T-helper 1 cell (primary cell): ENCODE data around the gene AKR1A1.
A peak's percentile ranks its signal among the peaks of the same experiment; 100 is the strongest.
"Not testable (repeated sequence)": the region's sequence is repeated elsewhere in the genome, so short reads cannot be mapped to it uniquely, and the experiment has no call there.

Experiments
- DNase-seq, 5 donors: peaks; one replicate each; pipeline ENCODE4 v3.0.0-alpha.2; 2012 to 2020

AKR1A1 gene

GRCh38 chr1:45523975-45524374 is 26.7 kb upstream of the AKR1A1 start:
- DNase-seq, result not testable (repeated sequence)

- DNase-seq, result no peak
Observed at GRCh38 chr1:45526135-45526644, 24.4 kb upstream of the AKR1A1 start.

GRCh38 chr1:45530632-45531135 is 19.9 kb upstream of the AKR1A1 start:
- DNase-seq, result no peak

- DNase-seq, result no peak
Observed at GRCh38 chr1:45531873-45532272, 18.8 kb upstream of the AKR1A1 start.

GRCh38 chr1:45535988-45536766 is 14.4 kb upstream of the AKR1A1 start:
- DNase-seq, result no peak

- no peak for DNase-seq
Observed at GRCh38 chr1:45536886-45537285, 13.7 kb upstream of the AKR1A1 start.

- no peak for DNase-seq
Observed at GRCh38 chr1:45541193-45541592, 9.4 kb upstream of the AKR1A1 start.

- DNase-seq, result no peak
Observed at GRCh38 chr1:45542591-45542990, 8.0 kb upstream of the AKR1A1 start.

- DNase-seq, result peak; percentile 58 to 80 (median 69)
Observed at GRCh38 chr1:45543581-45544417, 6.8 kb upstream of the AKR1A1 start.

GRCh38 chr1:45544530-45544929 is 6.1 kb upstream of the AKR1A1 start:
- no peak for DNase-seq

- DNase-seq, result peak in 1 of 5 donors; percentile 46
Observed at GRCh38 chr1:45545019-45545493, 5.6 kb upstream of the AKR1A1 start.

- DNase-seq, result no peak
Observed at GRCh38 chr1:45545553-45546310, 4.9 kb upstream of the AKR1A1 start.

GRCh38 chr1:45551684-45552083 is 1.1 kb downstream of the AKR1A1 start:
- no peak for DNase-seq

- DNase-seq, result no peak
Observed at GRCh38 chr1:45552331-45552730, 1.7 kb downstream of the AKR1A1 start.

- no peak for DNase-seq
Observed at GRCh38 chr1:45554198-45554597, 3.6 kb downstream of the AKR1A1 start.

GRCh38 chr1:45557422-45557944 is 6.9 kb downstream of the AKR1A1 start:
- no peak for DNase-seq

- no peak for DNase-seq
Observed at GRCh38 chr1:45563843-45564242, 13.2 kb downstream of the AKR1A1 start.

- DNase-seq, result no peak
Observed at GRCh38 chr1:45566722-45567121, 16.1 kb downstream of the AKR1A1 start.

GRCh38 chr1:45567911-45568310 is 17.3 kb downstream of the AKR1A1 start:
- no peak for DNase-seq

- DNase-seq, result no peak
Observed at GRCh38 chr1:45568421-45568820, 17.8 kb downstream of the AKR1A1 start.

- no peak for DNase-seq
Observed at GRCh38 chr1:45569571-45569961, 18.9 kb downstream of the AKR1A1 start.

- DNase-seq, result peak; percentile 30 to 71 (median 53)
Observed at GRCh38 chr1:45569962-45570581, 19.4 kb downstream of the AKR1A1 start.
